Colonic mucosa (tissue), 4 donors: ENCODE measurements around the gene CPA4. TPM values are rescaled to one million over a fixed set of nuclear protein-coding genes. Genes with fewer than 3 reads are reported as not detected.

Experiments used
- DNase-seq: peaks from one replicate; pipeline ENCODE4 v3.0.0-alpha.2; 2020
- H3K27ac ChIP-seq: fragments of 200-600 bp; one replicate; pipeline ENCODE4 v1.8.0; 2021
- H3K27me3 ChIP-seq: fragments of 200-600 bp; one replicate; pipeline ENCODE4 v1.8.0; 2021
- H3K36me3 ChIP-seq: fragments of 200-600 bp; one replicate; pipeline ENCODE4 v1.8.0; 2021
- H3K4me1 ChIP-seq: fragments of 200-600 bp; one replicate; pipeline ENCODE4 v1.8.0; 2021; ENCODE audit warnings: mild to moderate bottlenecking
- H3K4me3 ChIP-seq: fragments of 200-600 bp; one replicate; pipeline ENCODE4 v1.8.0; 2021
- H3K9ac ChIP-seq, 2 donors: one replicate each; pipeline ENCODE4 v1.7.0; 2013; ENCODE audit warnings: control low read depth in 2 of 2, low read depth in 2 of 2, low read length in 2 of 2
- H3K9me3 ChIP-seq: fragments of 200-600 bp; one replicate; pipeline ENCODE4 v1.8.0; 2021
- intact Hi-C: fragments of 100-400 bp; cut with DNase I; formaldehyde crosslinking; loops from one replicate; pipeline ENCODE4 v1.14.1; 2022
- total RNA-seq, 2 donors: library from RNA; stranded (reverse); fragmentation: NEBNext Ultra II Directional in 1 of 2; extraction: Animal tissue kit (Norgen Biotek cat#: 25700) in 1 of 2; gene quantifications; one replicate each; pipeline ENCODE4 v1.2.1, GENCODE V29; 2021
- TF ChIP-seq, protein P1 (sequence below): fragments of 200-600 bp; IDR thresholded peaks from one replicate; pipeline ENCODE4 v1.8.0; 2022; ENCODE audit warnings: antibody characterized with exemption, mild to moderate bottlenecking
- donor health status: healthy.
- donor health status: DM: no; HTN: no; CAD: no.
- donor health status: DM: no; HTN: no; CAD: no.

Gene CPA4
- total RNA-seq, 2 donors from 2014 or later: not detected

DNA sequence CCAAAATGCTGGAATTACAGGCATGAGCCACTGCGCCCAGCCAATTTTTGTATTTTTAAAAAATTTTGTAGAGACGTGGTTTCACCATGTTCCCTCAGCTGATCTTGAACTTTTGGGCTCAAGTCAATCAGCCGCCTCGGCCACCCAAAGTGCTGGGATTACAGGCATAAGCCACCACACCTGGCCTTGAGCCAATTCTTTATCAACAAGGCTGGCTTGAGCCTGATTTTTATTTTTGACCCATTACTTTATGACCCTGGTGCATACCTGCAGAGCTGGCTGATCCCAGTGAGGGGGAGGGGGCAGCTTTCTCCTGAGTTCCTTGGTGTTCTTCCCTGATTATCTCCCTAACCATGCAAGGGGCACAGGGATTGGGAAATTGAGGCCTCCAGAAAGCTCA is 71.5 kb downstream of the CPA4 start:
- H3K27me3 ChIP-seq: no peaks in the 10 kb centered on the region
- DNase-seq: no peak
- no peaks in the 10 kb centered on the region for H3K36me3 ChIP-seq
- H3K9ac ChIP-seq: no peak overlapping the region
- no peak overlapping the region for H3K27ac ChIP-seq
- TF ChIP-seq, protein P1, sequence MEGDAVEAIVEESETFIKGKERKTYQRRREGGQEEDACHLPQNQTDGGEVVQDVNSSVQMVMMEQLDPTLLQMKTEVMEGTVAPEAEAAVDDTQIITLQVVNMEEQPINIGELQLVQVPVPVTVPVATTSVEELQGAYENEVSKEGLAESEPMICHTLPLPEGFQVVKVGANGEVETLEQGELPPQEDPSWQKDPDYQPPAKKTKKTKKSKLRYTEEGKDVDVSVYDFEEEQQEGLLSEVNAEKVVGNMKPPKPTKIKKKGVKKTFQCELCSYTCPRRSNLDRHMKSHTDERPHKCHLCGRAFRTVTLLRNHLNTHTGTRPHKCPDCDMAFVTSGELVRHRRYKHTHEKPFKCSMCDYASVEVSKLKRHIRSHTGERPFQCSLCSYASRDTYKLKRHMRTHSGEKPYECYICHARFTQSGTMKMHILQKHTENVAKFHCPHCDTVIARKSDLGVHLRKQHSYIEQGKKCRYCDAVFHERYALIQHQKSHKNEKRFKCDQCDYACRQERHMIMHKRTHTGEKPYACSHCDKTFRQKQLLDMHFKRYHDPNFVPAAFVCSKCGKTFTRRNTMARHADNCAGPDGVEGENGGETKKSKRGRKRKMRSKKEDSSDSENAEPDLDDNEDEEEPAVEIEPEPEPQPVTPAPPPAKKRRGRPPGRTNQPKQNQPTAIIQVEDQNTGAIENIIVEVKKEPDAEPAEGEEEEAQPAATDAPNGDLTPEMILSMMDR: no peak
- H3K4me1 ChIP-seq: peaks cover 3% of the 10 kb centered on the region
- no peaks in the 10 kb centered on the region for H3K9me3 ChIP-seq
- intact Hi-C loops: no loop called here
- H3K4me3 ChIP-seq: no peak overlapping the region

DNA sequence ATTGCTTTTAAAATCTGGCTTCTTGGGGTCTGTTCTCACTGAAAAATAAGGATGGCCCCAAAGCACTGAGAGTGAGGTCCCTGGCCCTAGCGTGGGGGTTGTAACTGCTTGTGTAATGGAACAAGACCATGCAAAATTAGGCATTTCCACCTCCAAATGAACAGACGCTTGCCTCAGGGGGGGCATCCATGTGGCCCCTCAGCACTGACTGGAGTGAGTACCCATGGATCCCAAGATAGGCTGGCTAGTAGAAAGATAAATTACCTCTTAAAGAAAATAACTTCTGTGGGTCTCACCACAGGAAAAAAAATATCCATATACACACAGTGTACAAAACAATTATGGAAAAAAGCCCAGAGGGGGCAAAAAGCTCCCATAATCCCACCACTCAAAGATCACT is 72.1 kb downstream of the CPA4 start:
- Histone ChIP-seq H3K9me3 (no peaks in the 10 kb centered on the region), H3K36me3 (no peaks in the 10 kb centered on the region), H3K4me3 (no peak overlapping the region), H3K27ac (no peak overlapping the region), H3K27me3 (no peaks in the 10 kb centered on the region), H3K9ac (no peak overlapping the region), H3K4me1 (peaks cover 3% of the 10 kb centered on the region)
- TF ChIP-seq, protein P1: no peak
- intact Hi-C loops: no loop called here
- no peak for DNase-seq

DNA sequence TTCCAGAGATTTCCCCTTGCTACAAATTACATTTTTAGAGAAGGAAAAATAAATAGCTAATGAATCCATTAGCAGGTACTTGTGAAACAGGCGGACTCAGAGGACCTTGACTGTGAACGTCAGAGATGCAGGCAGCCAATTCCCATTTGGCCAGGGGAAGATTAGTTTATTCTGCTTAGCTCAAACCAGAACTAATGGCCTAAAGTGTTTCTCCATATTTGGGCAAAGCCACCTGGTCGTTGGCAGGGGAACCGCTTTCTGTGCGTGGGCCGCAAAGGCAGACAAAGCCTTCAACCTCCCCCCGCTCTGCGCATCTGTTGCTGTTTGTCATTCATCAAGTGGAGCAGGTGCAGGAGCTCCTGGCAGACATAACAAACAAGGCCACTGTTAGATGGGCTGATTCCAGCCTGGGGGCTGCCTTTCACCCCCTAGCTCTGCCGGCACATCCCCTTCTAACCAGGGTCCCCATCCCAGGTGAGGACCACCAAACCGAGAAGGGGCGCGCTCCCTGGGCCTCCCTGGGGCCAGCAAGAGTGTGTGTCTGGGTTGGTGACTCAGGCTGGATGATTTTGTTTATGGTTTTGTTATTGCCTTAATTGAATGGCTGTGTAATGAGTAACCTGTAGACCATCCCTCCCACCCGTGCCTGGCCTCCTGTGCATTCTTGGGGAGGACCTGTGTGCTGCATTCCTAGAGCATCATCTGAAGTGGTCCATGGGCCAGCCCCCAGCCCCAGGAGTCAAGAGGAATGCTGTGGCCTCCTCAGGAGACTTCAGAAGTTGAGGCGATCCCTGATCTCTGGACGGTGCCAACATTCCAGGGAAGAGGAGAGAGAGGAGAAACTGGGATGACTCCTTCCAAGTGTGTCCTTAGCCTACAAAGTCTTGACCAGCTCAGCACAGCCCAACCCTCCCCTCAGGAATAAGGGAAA is 72.8 kb downstream of the CPA4 start:
- intact Hi-C loops: no loop called here
- H3K27ac ChIP-seq: no peak overlapping the region
- no peaks in the 10 kb centered on the region for H3K36me3 ChIP-seq
- TF ChIP-seq, protein P1: no peak
- no peaks in the 10 kb centered on the region for H3K9me3 ChIP-seq
- H3K27me3 ChIP-seq: no peaks in the 10 kb centered on the region
- H3K9ac ChIP-seq: no peak overlapping the region
- no peak for DNase-seq
- peaks cover 3% of the 10 kb centered on the region for H3K4me1 ChIP-seq
- no peak overlapping the region for H3K4me3 ChIP-seq

DNA sequence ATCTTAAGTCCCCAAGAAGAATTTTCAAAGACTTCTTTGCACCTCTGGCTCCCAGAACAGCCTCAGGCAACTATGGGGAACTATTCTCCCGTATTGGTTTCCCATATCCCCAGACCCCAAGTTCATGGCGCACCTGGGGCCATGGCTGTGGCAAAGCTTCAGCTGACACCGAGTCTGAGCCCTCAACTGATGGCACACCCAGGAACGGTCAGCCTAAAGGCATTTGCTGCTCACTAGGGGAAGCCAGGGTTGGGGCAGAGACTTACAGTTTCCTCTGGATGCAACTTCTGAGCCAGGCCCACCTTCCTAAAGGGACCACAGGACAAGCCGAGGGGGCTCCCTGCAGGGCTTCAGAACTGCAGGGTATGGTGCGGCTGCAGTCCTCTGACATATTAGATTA is 73.6 kb downstream of the CPA4 start:
- no peak overlapping the region for H3K9ac ChIP-seq
- H3K27me3 ChIP-seq: no peaks in the 10 kb centered on the region
- intact Hi-C loops: no loop called here
- H3K27ac ChIP-seq: no peak overlapping the region
- H3K9me3 ChIP-seq: no peaks in the 10 kb centered on the region
- H3K4me1 ChIP-seq: peaks cover 3% of the 10 kb centered on the region
- no peak for DNase-seq
- no peaks in the 10 kb centered on the region for H3K36me3 ChIP-seq
- H3K4me3 ChIP-seq: no peak overlapping the region
- TF ChIP-seq, protein P1: no peak

DNA sequence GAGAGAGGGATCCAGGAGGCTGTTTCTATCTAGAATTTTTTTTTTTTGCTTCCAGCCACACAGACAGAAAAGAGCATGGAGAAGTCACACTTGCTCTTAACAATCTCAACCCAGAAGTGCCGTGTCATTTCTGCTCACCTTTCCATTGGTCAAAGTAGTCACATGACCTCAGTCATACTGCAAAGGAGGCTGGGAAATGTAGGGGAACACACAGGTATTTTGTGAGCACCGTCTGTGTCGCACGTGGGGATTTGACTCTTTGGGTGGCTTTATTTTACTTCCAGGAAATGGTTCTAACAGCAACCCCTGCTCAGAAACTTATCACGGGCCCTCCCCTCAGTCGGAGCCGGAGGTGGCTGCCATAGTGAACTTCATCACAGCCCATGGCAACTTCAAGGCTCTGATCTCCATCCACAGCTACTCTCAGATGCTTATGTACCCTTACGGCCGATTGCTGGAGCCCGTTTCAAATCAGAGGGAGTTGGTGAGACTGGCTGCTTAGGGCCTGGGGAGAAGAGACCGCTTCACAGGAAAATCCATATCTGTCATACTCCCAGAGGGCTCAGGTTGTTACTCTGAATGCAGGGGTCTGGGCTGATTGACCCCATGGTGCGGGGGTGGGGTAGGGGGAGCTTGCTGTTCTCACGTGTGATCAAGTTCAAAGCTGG is 74.3 kb downstream of the CPA4 start:
- Histone ChIP-seq H3K9me3 (no peaks in the 10 kb centered on the region), H3K27me3 (no peaks in the 10 kb centered on the region), H3K4me1 (peaks cover 3% of the 10 kb centered on the region), H3K27ac (no peak overlapping the region), H3K36me3 (no peaks in the 10 kb centered on the region), H3K9ac (no peak overlapping the region), H3K4me3 (no peak overlapping the region)
- no peak for DNase-seq
- intact Hi-C loops: no loop called here
- TF ChIP-seq, protein P1: no peak
